GM12875 (cell line): Measurements from ENCODE around the gene ARFRP1.
"Not testable (repeated sequence)": the region's sequence is repeated elsewhere in the genome, so short reads cannot be mapped to it uniquely, and the experiment has no call there.

Experiments used
- H3K4me3 ChIP-seq: one replicate; pipeline ENCODE4 v1.5.1; 2011; ENCODE audit warnings: low read depth, low read length, control low read depth
- CTCF ChIP-seq: IDR thresholded peaks from 2 replicates; pipeline ENCODE4 v1.5.1; 2011; ENCODE audit warnings: low read depth, mild to moderate bottlenecking, control low read depth, inconsistent platforms, low read length, moderate library complexity, borderline replicate concordance; ENCODE audit not compliant: insufficient read depth

ARFRP1 gene

GRCh38 chr20:63653041-63653973 lies 54.5 kb downstream of the ARFRP1 start, which contains the start of gene STMN3:
TSS of gene STMN3 (minus strand) at chr20:63653424. CDS start at chr20:63653345, 79 bp downstream.
- no peak within 1 kb of the TSS for H3K4me3 ChIP-seq
- no peak for TF ChIP-seq CTCF

DNA sequence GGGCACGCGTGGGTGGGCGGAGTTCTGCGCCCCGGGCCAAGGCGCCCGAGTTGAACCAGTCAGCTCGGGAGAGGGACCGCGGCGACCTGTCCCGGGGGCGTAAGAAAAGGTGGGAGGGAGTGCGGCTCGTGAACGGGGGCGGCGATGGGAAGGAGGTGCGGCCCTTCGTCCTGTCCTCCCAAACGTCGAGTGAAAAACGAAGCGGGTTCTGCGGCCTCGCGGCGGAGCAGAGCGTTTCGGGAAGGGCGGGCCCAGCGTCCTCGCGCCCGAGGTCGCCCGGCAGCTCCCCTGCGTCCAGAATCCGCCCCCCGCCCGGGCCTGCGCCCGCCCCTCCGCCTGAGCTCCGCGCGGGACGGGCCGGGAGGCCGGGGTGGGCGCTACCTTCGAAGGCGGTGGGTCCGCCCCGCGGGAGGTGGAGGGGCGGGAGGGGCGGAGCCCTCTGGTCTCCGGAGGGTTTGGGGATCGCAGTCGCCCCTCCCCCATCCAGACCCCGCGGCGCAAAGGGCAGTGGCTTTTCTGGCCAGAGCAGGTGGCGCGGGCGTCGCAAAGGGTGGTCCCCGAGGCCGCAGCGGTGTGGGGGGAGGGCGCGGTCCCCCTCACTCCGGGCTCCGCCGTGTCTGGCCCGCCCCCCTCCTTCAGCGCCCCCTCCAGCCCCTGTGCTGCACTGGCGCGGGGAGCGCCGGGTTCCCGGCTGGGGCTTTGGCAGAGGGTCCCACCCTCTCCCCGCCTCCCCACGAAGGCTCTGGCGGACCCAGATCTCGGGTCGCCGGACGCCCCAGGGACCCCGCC lies 55.4 kb downstream of the ARFRP1 start:
- H3K4me3 ChIP-seq, result no peak overlapping the region

GRCh38 chr20:63651942-63652191 lies 55.9 kb downstream of the ARFRP1 start:
- no peak for TF ChIP-seq CTCF

More for the DNA sequence above, 55.4 kb downstream of the ARFRP1 start:
- no peak for TF ChIP-seq CTCF

GRCh38 chr20:63650486-63650885 lies 57.3 kb downstream of the ARFRP1 start:
- H3K4me3 ChIP-seq, result not testable (repeated sequence)

More at GRCh38 chr20:63651942-63652191, 55.9 kb downstream of the ARFRP1 start:
- H3K4me3 ChIP-seq, result no peak overlapping the region

- H3K4me3 ChIP-seq, result no peak overlapping the region
- no peak for TF ChIP-seq CTCF
Observed at GRCh38 chr20:63648895-63649589, 58.7 kb downstream of the ARFRP1 start.
